ENCODE measurements around the gene CILP2.

GRCh38 chr19:19550972-19551852 is 13.1 kb downstream of the CILP2 start:
- TF ChIP-seq CTCF (IDR thresholded peaks at IDR 0.05; ENCODE audit: insufficient read depth, low read length, poor library complexity, severe bottlenecking) (no peak), EZH2phosphoT487 (conservative IDR thresholded peaks at IDR 0.05; ENCODE audit: low read length) (no peak)
